Measurements from ENCODE around the gene GALNT7. TPM values are rescaled to one million over a fixed set of nuclear protein-coding genes. Genes with fewer than 3 reads are reported as not detected.

Gene GALNT7
- polyA plus RNA-seq, 1 donor from 2014 or later, result 15.0 TPM

GRCh38 chr4:173165706-173166105 is 2.9 kb upstream of the GALNT7 start:
- Histone ChIP-seq H3K9ac (ENCODE audit: low read length) (no peak overlapping the region), H4K20me1 (ENCODE audit: insufficient read depth) (no peaks in the 10 kb centered on the region), H3K4me3 (ENCODE audit: low read length) (no peak overlapping the region), H3K9me2 (ENCODE audit: insufficient read depth, low read length) (no peaks in the 10 kb centered on the region), H3K27ac (ENCODE audit: low read length) (no peak overlapping the region), H3K9me3 (ENCODE audit: low read length) (no peaks in the 10 kb centered on the region), H3K4me2 (ENCODE audit: low read length) (no peak overlapping the region), H3F3A (ENCODE audit: insufficient read depth, low read length, poor library complexity, severe bottlenecking) (no peaks in the 10 kb centered on the region), H3K36me3 (ENCODE audit: insufficient read depth, low read length) (no peaks in the 10 kb centered on the region), H3K79me2 (replicated peaks; ENCODE audit: insufficient read depth, low read length) (peaks cover 4% of the 10 kb centered on the region), H3K27me3 (ENCODE audit: insufficient read depth, low read depth, low read length) (no peaks in the 10 kb centered on the region), H2AFZ (ENCODE audit: low read depth, low read length) (no peak overlapping the region)
- no peak for TF ChIP-seq RAD21 (conservative IDR thresholded peaks at IDR 0.05)
- no peak for TF ChIP-seq MXI1 (conservative IDR thresholded peaks at IDR 0.05; ENCODE audit: poor library complexity, severe bottlenecking)
- no peak for TF ChIP-seq SMC3 (conservative IDR thresholded peaks at IDR 0.05; ENCODE audit: poor library complexity)
- no peak for TF ChIP-seq EZH2 (IDR thresholded peaks at IDR 0.05; ENCODE audit: borderline replicate concordance, insufficient read depth, low read length, poor library complexity, severe bottlenecking)
- TF ChIP-seq TAF1 (IDR thresholded peaks at IDR 0.05; ENCODE audit: low read depth), result no peak
- TF ChIP-seq POLR2AphosphoS5 (IDR thresholded peaks at IDR 0.05), result no peak
- TF ChIP-seq, protein P1, sequence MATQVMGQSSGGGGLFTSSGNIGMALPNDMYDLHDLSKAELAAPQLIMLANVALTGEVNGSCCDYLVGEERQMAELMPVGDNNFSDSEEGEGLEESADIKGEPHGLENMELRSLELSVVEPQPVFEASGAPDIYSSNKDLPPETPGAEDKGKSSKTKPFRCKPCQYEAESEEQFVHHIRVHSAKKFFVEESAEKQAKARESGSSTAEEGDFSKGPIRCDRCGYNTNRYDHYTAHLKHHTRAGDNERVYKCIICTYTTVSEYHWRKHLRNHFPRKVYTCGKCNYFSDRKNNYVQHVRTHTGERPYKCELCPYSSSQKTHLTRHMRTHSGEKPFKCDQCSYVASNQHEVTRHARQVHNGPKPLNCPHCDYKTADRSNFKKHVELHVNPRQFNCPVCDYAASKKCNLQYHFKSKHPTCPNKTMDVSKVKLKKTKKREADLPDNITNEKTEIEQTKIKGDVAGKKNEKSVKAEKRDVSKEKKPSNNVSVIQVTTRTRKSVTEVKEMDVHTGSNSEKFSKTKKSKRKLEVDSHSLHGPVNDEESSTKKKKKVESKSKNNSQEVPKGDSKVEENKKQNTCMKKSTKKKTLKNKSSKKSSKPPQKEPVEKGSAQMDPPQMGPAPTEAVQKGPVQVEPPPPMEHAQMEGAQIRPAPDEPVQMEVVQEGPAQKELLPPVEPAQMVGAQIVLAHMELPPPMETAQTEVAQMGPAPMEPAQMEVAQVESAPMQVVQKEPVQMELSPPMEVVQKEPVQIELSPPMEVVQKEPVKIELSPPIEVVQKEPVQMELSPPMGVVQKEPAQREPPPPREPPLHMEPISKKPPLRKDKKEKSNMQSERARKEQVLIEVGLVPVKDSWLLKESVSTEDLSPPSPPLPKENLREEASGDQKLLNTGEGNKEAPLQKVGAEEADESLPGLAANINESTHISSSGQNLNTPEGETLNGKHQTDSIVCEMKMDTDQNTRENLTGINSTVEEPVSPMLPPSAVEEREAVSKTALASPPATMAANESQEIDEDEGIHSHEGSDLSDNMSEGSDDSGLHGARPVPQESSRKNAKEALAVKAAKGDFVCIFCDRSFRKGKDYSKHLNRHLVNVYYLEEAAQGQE (IDR thresholded peaks at IDR 0.05; ENCODE audit: borderline replicate concordance), result no peak
- no peak for TF ChIP-seq EP300 (conservative IDR thresholded peaks at IDR 0.05; ENCODE audit: poor library complexity, severe bottlenecking)
- TF ChIP-seq, protein P2, sequence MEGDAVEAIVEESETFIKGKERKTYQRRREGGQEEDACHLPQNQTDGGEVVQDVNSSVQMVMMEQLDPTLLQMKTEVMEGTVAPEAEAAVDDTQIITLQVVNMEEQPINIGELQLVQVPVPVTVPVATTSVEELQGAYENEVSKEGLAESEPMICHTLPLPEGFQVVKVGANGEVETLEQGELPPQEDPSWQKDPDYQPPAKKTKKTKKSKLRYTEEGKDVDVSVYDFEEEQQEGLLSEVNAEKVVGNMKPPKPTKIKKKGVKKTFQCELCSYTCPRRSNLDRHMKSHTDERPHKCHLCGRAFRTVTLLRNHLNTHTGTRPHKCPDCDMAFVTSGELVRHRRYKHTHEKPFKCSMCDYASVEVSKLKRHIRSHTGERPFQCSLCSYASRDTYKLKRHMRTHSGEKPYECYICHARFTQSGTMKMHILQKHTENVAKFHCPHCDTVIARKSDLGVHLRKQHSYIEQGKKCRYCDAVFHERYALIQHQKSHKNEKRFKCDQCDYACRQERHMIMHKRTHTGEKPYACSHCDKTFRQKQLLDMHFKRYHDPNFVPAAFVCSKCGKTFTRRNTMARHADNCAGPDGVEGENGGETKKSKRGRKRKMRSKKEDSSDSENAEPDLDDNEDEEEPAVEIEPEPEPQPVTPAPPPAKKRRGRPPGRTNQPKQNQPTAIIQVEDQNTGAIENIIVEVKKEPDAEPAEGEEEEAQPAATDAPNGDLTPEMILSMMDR (IDR thresholded peaks at IDR 0.05; ENCODE audit: poor library complexity, severe bottlenecking), result no peak

- Histone ChIP-seq H3K4me3 (ENCODE audit: low read length) (no peak overlapping the region), H2AFZ (ENCODE audit: low read depth, low read length) (no peak overlapping the region), H3F3A (ENCODE audit: insufficient read depth, low read length, poor library complexity, severe bottlenecking) (no peaks in the 10 kb centered on the region), H3K9ac (ENCODE audit: low read length) (no peak overlapping the region), H3K9me3 (ENCODE audit: low read length) (no peaks in the 10 kb centered on the region), H3K27ac (ENCODE audit: low read length) (no peak overlapping the region), H3K27me3 (ENCODE audit: insufficient read depth, low read depth, low read length) (no peaks in the 10 kb centered on the region), H4K20me1 (ENCODE audit: insufficient read depth) (no peaks in the 10 kb centered on the region), H3K9me2 (ENCODE audit: insufficient read depth, low read length) (no peaks in the 10 kb centered on the region), H3K79me2 (replicated peaks; ENCODE audit: insufficient read depth, low read length) (peaks cover 9% of the 10 kb centered on the region), H3K36me3 (ENCODE audit: insufficient read depth, low read length) (no peaks in the 10 kb centered on the region), H3K4me2 (ENCODE audit: low read length) (no peak overlapping the region)
- no peak for TF ChIP-seq TAF1 (IDR thresholded peaks at IDR 0.05; ENCODE audit: low read depth)
These were observed 2.1 kb upstream of the GALNT7 start for GRCh38 chr4:173166491-173166890.

Data from neural cell (in vitro differentiated cells).